HEK293 (cell line): ENCODE data around the gene EIF1AD.

Source experiments
- CTCF ChIA-PET: fragments of 350-600 bp; formaldehyde crosslinking; extraction: SDS; loops from one replicate; lab custom pipeline; 2021; ENCODE audit warnings: antibody characterized with exemption; lab: Yijun Ruan, JAX
- POLR2A ChIA-PET: fragments of 300-600 bp; formaldehyde crosslinking; extraction: SDS; loops from one replicate; lab custom pipeline; 2020; ENCODE audit warnings: antibody characterized with exemption, inconsistent platforms; lab: Yijun Ruan, JAX
- H3K27ac ChIP-seq: fragments of 200-500 bp; sonication (Bioruptor generic); 2 replicates; pipeline ENCODE4 v1.5.1; 2014; ENCODE audit warnings: low read depth, low read length, control low read depth, inconsistent platforms; ENCODE audit errors: extremely low read depth
- H3K36me3 ChIP-seq, 2 experiments: fragments of 200-500 bp in 1 of 2; sonication (Bioruptor generic) in 1 of 2; 1 replicate in 1 of 2; 2 replicates in 1 of 2; pipeline ENCODE4 v1.5.1; 2014 to 2017; ENCODE audit warnings: inconsistent platforms in 2 of 2, low read length in 2 of 2; ENCODE audit not compliant: control insufficient read depth in 2 of 2, insufficient read depth in 1 of 2
- H3K4me1 ChIP-seq: fragments of 200-500 bp; sonication (Bioruptor generic); 2 replicates; pipeline ENCODE4 v1.5.1; 2014; ENCODE audit warnings: mild to moderate bottlenecking, low read length, inconsistent platforms; ENCODE audit not compliant: control insufficient read depth, insufficient read depth
- H3K4me3 ChIP-seq: 2 replicates; pipeline ENCODE4 v1.5.1; 2011; ENCODE audit warnings: low read depth, mild to moderate bottlenecking, control low read depth, low read length, moderate library complexity
- H3K9me3 ChIP-seq: fragments of 200-500 bp; sonication (Bioruptor generic); 2 replicates; pipeline ENCODE4 v1.5.1; 2014; ENCODE audit warnings: low read depth, low read length, inconsistent platforms; ENCODE audit not compliant: control insufficient read depth, insufficient read depth
- EGR2 ChIP-seq: fragments of 450-650 bp; formaldehyde crosslinking; IDR thresholded peaks from 2 replicates; pipeline ENCODE4 v1.5.1; 2016; ENCODE audit warnings: low read depth, missing biosample characterization, missing genetic modification characterization
- GLIS1 ChIP-seq: fragments of 450-650 bp; formaldehyde crosslinking; IDR thresholded peaks from 2 replicates; pipeline ENCODE4 v1.5.1; 2016; ENCODE audit warnings: missing biosample characterization, missing genetic modification characterization
- HIC1 ChIP-seq: fragments of 450-650 bp; formaldehyde crosslinking; IDR thresholded peaks from 2 replicates; pipeline ENCODE4 v1.5.1; 2016; ENCODE audit warnings: missing biosample characterization, missing genetic modification characterization
- MYNN ChIP-seq: fragments of 450-650 bp; formaldehyde crosslinking; IDR thresholded peaks from 2 replicates; pipeline ENCODE4 v1.5.1; 2016; ENCODE audit warnings: missing biosample characterization, missing genetic modification characterization, borderline replicate concordance
- PRDM10 ChIP-seq: fragments of 450-650 bp; formaldehyde crosslinking; IDR thresholded peaks from 2 replicates; pipeline ENCODE4 v1.5.1; 2016; ENCODE audit warnings: missing biosample characterization, missing genetic modification characterization
- TSHZ1 ChIP-seq: fragments of 450-650 bp; formaldehyde crosslinking; IDR thresholded peaks from 2 replicates; pipeline ENCODE4 v1.5.1; 2016; ENCODE audit warnings: missing biosample characterization, missing genetic modification characterization, borderline replicate concordance
- ZBTB11 ChIP-seq: fragments of 450-650 bp; formaldehyde crosslinking; conservative IDR thresholded peaks from 2 replicates; pipeline ENCODE4 v1.5.1; 2016; ENCODE audit warnings: low read depth, missing biosample characterization, missing genetic modification characterization
- ZEB2 ChIP-seq: fragments of 450-650 bp; formaldehyde crosslinking; IDR thresholded peaks from 2 replicates; pipeline ENCODE4 v1.5.1; 2016; ENCODE audit warnings: missing biosample characterization, missing genetic modification characterization
- ZFHX2 ChIP-seq: fragments of 450-650 bp; formaldehyde crosslinking; conservative IDR thresholded peaks from 2 replicates; pipeline ENCODE4 v1.5.1; 2016; ENCODE audit warnings: missing biosample characterization, missing genetic modification characterization
- ZNF24 ChIP-seq: fragments of 450-650 bp; formaldehyde crosslinking; IDR thresholded peaks from 2 replicates; pipeline ENCODE4 v1.5.1; 2016; ENCODE audit warnings: missing biosample characterization, missing genetic modification characterization
- ZNF433 ChIP-seq: fragments of 450-650 bp; formaldehyde crosslinking; IDR thresholded peaks from 2 replicates; pipeline ENCODE4 v1.5.1; 2016; ENCODE audit warnings: missing biosample characterization, missing genetic modification characterization, low read depth
- ZNF529 ChIP-seq: fragments of 450-650 bp; formaldehyde crosslinking; IDR thresholded peaks from 2 replicates; pipeline ENCODE4 v1.5.1; 2017; ENCODE audit warnings: missing genetic modification characterization, missing biosample characterization; ENCODE audit not compliant: insufficient replicate concordance
- ZNF677 ChIP-seq: fragments of 450-650 bp; IDR thresholded peaks from 2 replicates; pipeline ENCODE4 v1.5.0; 2018; ENCODE audit warnings: missing biosample characterization, mild to moderate bottlenecking, missing genetic modification characterization, moderate library complexity

Gene EIF1AD

GRCh38 chr11:66037327-66037726, 35.4 kb upstream of the EIF1AD start (continued):
- TF ChIP-seq ZNF433 (tag by site-specific recombination) (no peak), ZNF24 (tag by site-specific recombination) (no peak)

GRCh38 chr11:66036334-66036710, 34.4 kb upstream of the EIF1AD start:
- ChIA-PET CTCF (interaction anchor here (0.6 to 4.7 kb wide), 6 partner anchors 8 to 152 kb away, joined by 3 to 37 read pairs (median 4); no protein-coding TSS in a partner anchor), POLR2A (interaction anchor here (0.7 kb wide), 1 partner anchor 123 kb away, joined by 5 read pairs; no protein-coding TSS in a partner anchor)
- Histone ChIP-seq H3K9me3 (no peaks in the 10 kb centered on the region), H3K4me1 (no peaks in the 10 kb centered on the region), H3K4me3 (no peak overlapping the region), H3K36me3 (no peaks in the 10 kb centered on the region), H3K27ac (no peak overlapping the region)
- TF ChIP-seq ZEB2 (tag by site-specific recombination) (no peak), MYNN (tag by site-specific recombination) (no peak), ZNF677 (tag by site-specific recombination) (no peak), HIC1 (tag by site-specific recombination) (no peak)

- ChIA-PET CTCF (interaction anchor here (0.6 to 4.7 kb wide), 6 partner anchors 9 to 838 kb away, joined by 3 to 37 read pairs (median 4); no protein-coding TSS in a partner anchor), POLR2A (interaction anchor here (0.7 kb wide), 1 partner anchor 124 kb away, joined by 5 read pairs; no protein-coding TSS in a partner anchor)
- Histone ChIP-seq H3K4me1 (no peaks in the 10 kb centered on the region), H3K9me3 (no peaks in the 10 kb centered on the region), H3K4me3 (no peak overlapping the region), H3K36me3 (no peaks in the 10 kb centered on the region), H3K27ac (no peak overlapping the region)
- TF ChIP-seq ZFHX2 (tag by site-specific recombination) = peak; percentile 63
- peak; percentile 29 for TF ChIP-seq PRDM10 (tag by site-specific recombination)
- no peak for TF ChIP-seq TSHZ1 (tag by site-specific recombination)
- no peak for TF ChIP-seq GLIS1 (tag by site-specific recombination)
- no peak for TF ChIP-seq ZNF529
- TF ChIP-seq EGR2 = peak; percentile 39; the same call in 1 of the 2 replicates
- TF ChIP-seq ZBTB11 (tag by site-specific recombination) = no peak
Observed at GRCh38 chr11:66035653-66036333, 33.8 kb upstream of the EIF1AD start.
